Ishikawa (cell line): ENCODE results near the gene GNB5.

Experiments used
- EP300 ChIP-seq: IDR thresholded peaks from 2 replicates; pipeline ENCODE4 v1.6.1; 2012; ENCODE audit warnings: borderline replicate concordance
- MAX ChIP-seq: IDR thresholded peaks from 2 replicates; pipeline ENCODE4 v1.6.1; 2012
- NFIC ChIP-seq: IDR thresholded peaks from 2 replicates; pipeline ENCODE4 v1.6.1; 2012
- TAF1 ChIP-seq: IDR thresholded peaks from 2 replicates; pipeline ENCODE4 v1.6.1; 2012; ENCODE audit warnings: low read depth, mild to moderate bottlenecking
- TEAD4 ChIP-seq: IDR thresholded peaks from 2 replicates; pipeline ENCODE4 v1.6.1; 2012

GRCh38 chr15:52227456-52227855 is 36.3 kb upstream of the GNB5 start:
- no peak; the same call in 1 of the 2 replicates for TF ChIP-seq EP300
- no peak for TF ChIP-seq TAF1
- TF ChIP-seq NFIC: no peak
- peak; percentile 20; the same call in 1 of the 2 replicates for TF ChIP-seq TEAD4
- TF ChIP-seq MAX: 0 out of 2 replicates have a peak, but pooled peaks have one; percentile 15
